CD8-positive, alpha-beta memory T cell (primary cell): ENCODE results near the gene TOMM40. TPM values are rescaled to one million over a fixed set of nuclear protein-coding genes. Genes with fewer than 3 reads are reported as not detected.
A peak's percentile ranks its signal among the peaks of the same experiment; 100 is the strongest.

Source experiments
- CTCF ChIA-PET: fragments of 350-600 bp; sonication (Branson Sonifier 250); formaldehyde crosslinking; loops from one replicate; lab custom pipeline; 2021; ENCODE audit warnings: antibody characterized with exemption; lab: Charles Lee
- POLR2A ChIA-PET: fragments of 350-600 bp; sonication (Branson Sonifier 250); formaldehyde crosslinking; loops from one replicate; lab custom pipeline; 2021; ENCODE audit warnings: antibody characterized with exemption; lab: Charles Lee
- DNase-seq, 5 donors: peaks; one replicate each; pipeline versions ENCODE4 v3.0.0 to v3.0.0-alpha.2; 2020 to 2022; ENCODE audit warnings: mixed read lengths in 1 of 5
- H3K27ac ChIP-seq: one replicate; pipeline ENCODE4 v1.7.0; 2013; ENCODE audit warnings: low read depth, mild to moderate bottlenecking, low read length, moderate library complexity
- H3K27me3 ChIP-seq: 2 replicates; pipeline ENCODE4 v1.7.0; 2013; ENCODE audit warnings: low read length, mild to moderate bottlenecking; ENCODE audit not compliant: insufficient read depth, poor library complexity, severe bottlenecking
- H3K36me3 ChIP-seq: 2 replicates; pipeline ENCODE4 v1.7.0; 2013; ENCODE audit warnings: mild to moderate bottlenecking, low read length, moderate library complexity; ENCODE audit not compliant: insufficient read depth
- H3K4me1 ChIP-seq: 2 replicates; pipeline ENCODE4 v1.7.0; 2013; ENCODE audit warnings: mild to moderate bottlenecking, low read length, moderate library complexity; ENCODE audit not compliant: insufficient read depth
- H3K4me3 ChIP-seq: 2 replicates; pipeline ENCODE4 v1.7.0; 2013; ENCODE audit warnings: mild to moderate bottlenecking, low read length
- H3K9me3 ChIP-seq: 2 replicates; pipeline ENCODE4 v1.7.0; 2013; ENCODE audit warnings: mild to moderate bottlenecking, low read length
- H3K27ac Mint-ChIP-seq, 8 donors: one replicate each; pipeline ENCODE4 v1.8.0; 2020 to 2021; ENCODE audit warnings: mixed read lengths in 8 of 8, mild to moderate bottlenecking in 6 of 8, inconsistent platforms in 3 of 8, moderate library complexity in 3 of 8
- H3K27me3 Mint-ChIP-seq, 2 donors: one replicate each; pipeline ENCODE4 v1.8.0; 2020 to 2021; ENCODE audit warnings: mixed read lengths in 2 of 2, mild to moderate bottlenecking in 1 of 2, moderate library complexity in 1 of 2
- H3K36me3 Mint-ChIP-seq, 3 donors: one replicate each; pipeline ENCODE4 v1.8.0; 2020 to 2021; ENCODE audit warnings: mixed read lengths in 3 of 3, inconsistent platforms in 1 of 3, mild to moderate bottlenecking in 1 of 3
- H3K4me1 Mint-ChIP-seq, 3 donors: one replicate each; pipeline ENCODE4 v1.8.0; 2020 to 2021; ENCODE audit warnings: mixed read lengths in 3 of 3, inconsistent platforms in 1 of 3, mild to moderate bottlenecking in 1 of 3
- H3K4me3 Mint-ChIP-seq, 7 donors: one replicate each; pipeline ENCODE4 v1.8.0; 2020 to 2021; ENCODE audit warnings: mixed read lengths in 7 of 7, mild to moderate bottlenecking in 6 of 7, moderate library complexity in 4 of 7, inconsistent platforms in 2 of 7
- H3K9me3 Mint-ChIP-seq, 5 donors: one replicate each; pipeline ENCODE4 v1.8.0; 2020 to 2022; ENCODE audit warnings: mixed read lengths in 5 of 5, mild to moderate bottlenecking in 3 of 5, moderate library complexity in 2 of 5, inconsistent platforms in 1 of 5
- polyA plus RNA-seq: library from polyadenylated mRNA; unstranded; fragments of 300-500 nt; fragmentation: Illumina TruSeq; gene quantifications from one replicate; pipeline ENCODE4 v1.2.3, GENCODE V29; 2021
- total RNA-seq, 2 experiments: library from RNA; stranded (reverse); gene quantifications; one replicate each; pipeline ENCODE4 v1.2.3, GENCODE V29; 2021

Gene TOMM40
- total and polyA plus RNA-seq, 3 experiments from 2014 or later = 41.4 to 218 (median 211) TPM

DNA sequence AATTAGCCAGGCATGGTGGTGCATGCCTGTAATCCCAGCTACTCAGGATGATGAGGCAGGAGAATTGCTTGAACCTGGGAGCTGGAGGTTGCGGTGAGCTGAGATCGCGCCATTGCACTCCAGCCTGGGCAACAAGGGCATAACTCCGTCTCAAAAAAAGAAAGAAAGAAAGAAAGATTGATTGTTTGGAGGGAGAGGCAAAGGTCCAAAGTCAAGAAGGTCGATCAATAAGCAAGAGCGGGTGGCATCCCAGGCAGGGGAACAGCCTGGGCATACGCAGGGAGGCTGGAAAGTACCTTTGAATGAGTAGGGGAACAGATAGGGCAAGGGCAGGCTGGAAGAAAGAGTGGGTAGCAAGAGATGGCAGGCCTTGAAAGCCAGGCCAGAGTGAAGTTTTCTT lies 39.0 kb downstream of the TOMM40 start:
- peaks cover 10% of the 10 kb centered on the region for H3K27me3 ChIP-seq
- Mint-ChIP-seq H3K36me3 (no peaks in the 10 kb centered on the region), H3K9me3 (no peaks in the 10 kb centered on the region), H3K4me1 (peaks cover 0 to 5% (median 4%) of the 10 kb centered on the region in 3 donors), H3K27me3 (peaks cover 12 to 25% of the 10 kb centered on the region in 2 donors), H3K4me3 (no peak overlapping the region), H3K27ac (no peak overlapping the region)
- H3K4me3 ChIP-seq = no peak overlapping the region
- no peak overlapping the region for H3K27ac ChIP-seq
- no peaks in the 10 kb centered on the region for H3K9me3 ChIP-seq
- H3K4me1 ChIP-seq = no peaks in the 10 kb centered on the region
- no peaks in the 10 kb centered on the region for H3K36me3 ChIP-seq
- DNase-seq = no peak
- POLR2A ChIA-PET = no interaction called here
- CTCF ChIA-PET = no interaction called here

DNA sequence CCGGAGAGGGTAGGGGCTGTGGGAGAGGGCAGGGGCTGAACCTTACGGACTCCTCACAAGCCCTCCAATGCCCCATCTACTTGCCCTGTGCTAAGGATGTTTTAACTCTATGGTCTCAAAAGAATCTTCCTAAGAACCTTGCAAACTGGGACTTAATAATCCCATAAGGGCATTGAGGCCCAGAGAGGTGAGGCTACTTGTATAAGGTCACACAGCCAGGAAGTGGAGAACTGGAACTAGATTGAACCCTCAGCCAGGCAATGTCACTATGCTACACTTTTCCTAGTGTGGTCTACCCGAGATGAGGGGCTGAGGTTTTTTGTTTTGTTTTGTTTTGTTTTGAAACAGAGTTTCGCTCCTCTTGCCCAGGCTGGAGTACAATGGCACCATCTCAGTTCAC lies 40.5 kb downstream of the TOMM40 start:
- H3K4me3 ChIP-seq = no peak overlapping the region
- no peaks in the 10 kb centered on the region for H3K4me1 ChIP-seq
- Mint-ChIP-seq H3K4me3 (no peak overlapping the region), H3K9me3 (no peaks in the 10 kb centered on the region), H3K27me3 (peaks cover 5 to 11% of the 10 kb centered on the region in 2 donors), H3K4me1 (peaks cover 0 to 5% (median 4%) of the 10 kb centered on the region in 3 donors), H3K36me3 (no peaks in the 10 kb centered on the region), H3K27ac (no peak overlapping the region)
- no peaks in the 10 kb centered on the region for H3K9me3 ChIP-seq
- H3K27me3 ChIP-seq = peaks cover 9% of the 10 kb centered on the region
- H3K36me3 ChIP-seq = no peaks in the 10 kb centered on the region
- POLR2A ChIA-PET = no interaction called here
- no peak overlapping the region for H3K27ac ChIP-seq
- CTCF ChIA-PET = no interaction called here
- no peak for DNase-seq

GRCh38 chr19:44939668-44940067 lies 48.6 kb downstream of the TOMM40 start:
- H3K36me3 Mint-ChIP-seq = no peaks in the 10 kb centered on the region
- Histone ChIP-seq H3K4me1 (no peaks in the 10 kb centered on the region), H3K4me3 (no peak overlapping the region), H3K27ac (no peak overlapping the region), H3K36me3 (no peaks in the 10 kb centered on the region), H3K27me3 (no peaks in the 10 kb centered on the region), H3K9me3 (no peaks in the 10 kb centered on the region)
- H3K27me3 Mint-ChIP-seq = peaks cover 2 to 7% of the 10 kb centered on the region in 2 donors
- no peaks in the 10 kb centered on the region for H3K9me3 Mint-ChIP-seq
- no peaks in the 10 kb centered on the region for H3K4me1 Mint-ChIP-seq
- POLR2A ChIA-PET = no interaction called here
- DNase-seq = no peak
- CTCF ChIA-PET = no interaction called here
- H3K27ac Mint-ChIP-seq = no peak overlapping the region
- no peak overlapping the region for H3K4me3 Mint-ChIP-seq

DNA sequence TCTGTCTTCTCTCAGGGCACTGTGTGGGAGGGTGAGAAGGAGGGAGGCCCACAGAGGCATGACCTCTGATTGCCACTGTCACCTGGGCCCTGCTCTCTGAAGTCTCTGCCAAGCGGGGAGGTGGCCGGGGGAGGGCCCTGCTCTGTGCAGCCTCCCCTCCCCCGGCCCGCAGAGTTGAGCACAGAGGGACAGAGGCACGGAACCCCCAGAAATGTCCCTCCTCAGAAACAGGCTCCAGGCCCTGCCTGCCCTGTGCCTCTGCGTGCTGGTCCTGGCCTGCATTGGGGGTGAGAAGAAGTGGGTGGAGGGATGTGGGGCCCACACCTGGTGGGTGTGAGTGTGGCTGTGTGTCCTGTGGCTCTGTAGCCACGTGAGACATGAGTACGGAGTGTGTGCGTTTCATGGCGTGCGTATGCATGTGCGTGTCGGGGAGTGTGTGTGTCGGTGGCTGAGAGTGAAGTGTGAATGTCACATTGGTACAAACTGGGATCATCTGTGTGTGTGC lies 51.1 kb downstream of the TOMM40 start, which contains the start of gene APOC4:
TSS of gene APOC4 (plus strand) at position 171 of the 505 bp plus-strand sequence. CDS start at position 212, 41 bp downstream.
- ChIA-PET POLR2A (no interaction called here), CTCF (no interaction called here)

DNA sequence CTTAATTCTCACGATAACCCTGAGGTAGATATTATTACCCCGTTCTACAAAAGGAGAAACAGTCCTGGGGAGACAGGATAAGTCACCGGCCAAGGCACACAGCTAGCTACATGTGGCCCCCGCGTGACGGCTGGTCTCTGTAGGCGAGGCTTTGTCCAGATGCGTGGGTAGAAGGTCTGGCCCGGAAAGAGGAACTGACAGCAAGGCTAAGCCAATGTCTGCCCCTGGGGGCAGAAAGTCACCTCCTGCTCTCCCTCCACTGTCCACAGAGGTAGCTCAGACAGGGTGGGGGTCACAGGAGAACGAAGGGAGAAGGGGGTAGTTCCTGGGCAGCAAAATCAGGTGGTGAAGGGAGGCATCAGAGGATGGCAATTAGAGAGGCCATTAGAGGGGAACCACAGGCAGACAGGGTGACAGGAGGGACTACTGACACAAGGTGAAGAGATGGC lies 52.8 kb downstream of the TOMM40 start:
- Histone ChIP-seq H3K36me3 (no peaks in the 10 kb centered on the region), H3K27me3 (no peaks in the 10 kb centered on the region), H3K27ac (no peak overlapping the region), H3K4me3 (no peak overlapping the region), H3K9me3 (no peaks in the 10 kb centered on the region), H3K4me1 (no peaks in the 10 kb centered on the region)
- ChIA-PET CTCF (no interaction called here), POLR2A (no interaction called here)
- Mint-ChIP-seq H3K27ac (peak overlapping the region in 1 of 8 donors; percentile 36), H3K9me3 (no peaks in the 10 kb centered on the region), H3K4me3 (no peak overlapping the region), H3K36me3 (peaks cover 0 to 2% (median 0%) of the 10 kb centered on the region in 3 donors), H3K27me3 (peaks cover 2 to 7% of the 10 kb centered on the region in 2 donors), H3K4me1 (no peaks in the 10 kb centered on the region)
- DNase-seq = no peak

More for the DNA sequence above, 51.1 kb downstream of the TOMM40 start, which contains the start of gene APOC4:
- Histone ChIP-seq H3K4me3 (no peak within 1 kb of the TSS), H3K27ac (no peak within 1 kb of the TSS), H3K27me3 (no peaks in the 10 kb centered on the region), H3K36me3 (no peaks in the 10 kb centered on the region), H3K4me1 (no peaks in the 10 kb centered on the region), H3K9me3 (no peaks in the 10 kb centered on the region)
- no peaks in the 10 kb centered on the region for H3K4me1 Mint-ChIP-seq
- H3K36me3 Mint-ChIP-seq = no peaks in the 10 kb centered on the region
- peaks cover 2 to 7% of the 10 kb centered on the region in 2 donors for H3K27me3 Mint-ChIP-seq
- no peak within 1 kb of the TSS for H3K4me3 Mint-ChIP-seq
- DNase-seq = no peak
- H3K9me3 Mint-ChIP-seq = no peaks in the 10 kb centered on the region
- H3K27ac Mint-ChIP-seq = no peak within 1 kb of the TSS

DNA sequence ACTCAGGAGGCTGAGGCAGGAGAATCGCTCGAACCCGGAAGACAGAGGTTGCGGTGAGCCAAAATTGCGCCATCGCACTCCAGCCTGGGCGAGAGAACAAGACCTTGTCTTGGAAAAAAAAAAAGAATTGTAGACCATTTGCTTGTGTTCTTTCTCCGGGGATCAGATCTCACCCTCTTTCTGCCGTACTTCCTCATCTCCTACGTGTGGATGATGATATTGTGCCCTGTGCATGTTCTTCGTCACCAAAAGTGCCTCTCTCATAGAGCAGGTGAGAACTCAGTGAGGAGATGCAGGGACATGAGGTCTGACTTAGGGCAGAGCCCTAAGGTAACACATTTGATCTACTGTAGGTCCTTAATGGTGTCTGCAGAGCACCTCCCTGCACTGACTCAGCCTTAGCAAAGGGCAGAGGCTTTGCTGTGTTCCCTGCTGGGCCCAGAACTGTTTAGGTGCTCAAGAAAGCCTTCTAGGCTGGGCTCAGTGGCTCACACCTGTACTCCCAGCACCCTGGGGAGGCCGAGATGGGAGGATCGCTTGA lies 56.1 kb downstream of the TOMM40 start:
- Mint-ChIP-seq H3K4me1 (peaks cover 2 to 5% (median 4%) of the 10 kb centered on the region in 3 donors), H3K9me3 (no peaks in the 10 kb centered on the region), H3K27ac (no peak overlapping the region), H3K27me3 (peaks cover 2 to 7% of the 10 kb centered on the region in 2 donors), H3K36me3 (peaks cover 0 to 9% (median 2%) of the 10 kb centered on the region in 3 donors), H3K4me3 (no peak overlapping the region)
- DNase-seq = no peak
- Histone ChIP-seq H3K27me3 (no peaks in the 10 kb centered on the region), H3K36me3 (no peaks in the 10 kb centered on the region), H3K9me3 (no peaks in the 10 kb centered on the region), H3K4me1 (no peaks in the 10 kb centered on the region), H3K4me3 (no peak overlapping the region), H3K27ac (no peak overlapping the region)
- ChIA-PET CTCF (no interaction called here), POLR2A (no interaction called here)

DNA sequence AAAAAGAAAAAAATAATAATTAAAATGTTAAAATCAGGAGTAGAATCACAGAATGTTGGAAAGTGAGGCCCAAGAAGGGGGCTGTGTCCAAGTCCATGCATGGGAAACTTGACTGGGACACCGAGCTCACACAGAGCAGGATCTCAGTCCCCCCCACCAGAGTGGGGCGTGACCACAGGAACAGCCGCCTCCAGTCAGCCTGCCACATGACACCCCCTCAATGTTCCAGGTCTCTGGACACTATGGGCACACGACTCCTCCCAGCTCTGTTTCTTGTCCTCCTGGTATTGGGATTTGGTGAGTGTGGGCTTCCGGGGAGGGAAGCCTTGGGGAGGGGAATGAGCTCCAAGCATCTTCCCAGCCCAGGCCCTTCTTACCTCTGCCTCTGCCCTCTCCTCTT lies 57.2 kb downstream of the TOMM40 start:
- H3K4me1 ChIP-seq = no peaks in the 10 kb centered on the region
- POLR2A ChIA-PET = no interaction called here
- no peak for DNase-seq
- Mint-ChIP-seq H3K4me3 (no peak overlapping the region), H3K27ac (no peak overlapping the region), H3K9me3 (no peaks in the 10 kb centered on the region), H3K27me3 (peaks cover 0 to 3% of the 10 kb centered on the region in 2 donors), H3K4me1 (peaks cover 2 to 5% (median 4%) of the 10 kb centered on the region in 3 donors), H3K36me3 (peaks cover 0 to 9% (median 2%) of the 10 kb centered on the region in 3 donors)
- no peaks in the 10 kb centered on the region for H3K27me3 ChIP-seq
- H3K36me3 ChIP-seq = no peaks in the 10 kb centered on the region
- H3K4me3 ChIP-seq = no peak overlapping the region
- no peak overlapping the region for H3K27ac ChIP-seq
- CTCF ChIA-PET = interaction anchor here (0.8 kb wide), 1 partner anchor 95 kb away, joined by 3 read pairs; no protein-coding TSS in a partner anchor
- H3K9me3 ChIP-seq = no peaks in the 10 kb centered on the region

DNA sequence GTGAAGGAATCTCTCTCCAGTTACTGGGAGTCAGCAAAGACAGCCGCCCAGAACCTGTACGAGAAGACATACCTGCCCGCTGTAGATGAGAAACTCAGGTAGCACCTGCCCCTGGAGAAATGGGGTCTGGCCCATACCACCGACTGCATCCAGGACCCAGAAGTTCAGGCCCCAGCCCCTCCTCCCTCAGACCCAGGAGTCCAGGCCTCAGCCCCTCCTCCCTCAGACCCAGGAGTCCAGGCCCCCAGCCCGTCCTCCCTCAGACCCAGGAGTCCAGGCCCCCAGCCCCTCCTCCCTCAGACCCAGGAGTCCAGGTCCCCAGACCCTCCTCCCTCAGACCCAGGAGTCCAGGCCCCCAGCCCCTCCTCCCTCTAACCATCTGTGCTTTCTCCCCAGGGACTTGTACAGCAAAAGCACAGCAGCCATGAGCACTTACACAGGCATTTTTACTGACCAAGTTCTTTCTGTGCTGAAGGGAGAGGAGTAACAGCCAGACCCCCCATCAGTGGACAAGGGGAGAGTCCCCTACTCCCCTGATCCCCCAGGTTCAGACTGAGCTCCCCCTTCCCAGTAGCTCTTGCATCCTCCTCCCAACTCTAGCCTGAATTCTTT lies 57.8 kb downstream of the TOMM40 start:
- H3K4me1 Mint-ChIP-seq = peaks cover 5 to 9% (median 9%) of the 10 kb centered on the region in 3 donors
- peaks cover 0 to 10% (median 2%) of the 10 kb centered on the region in 3 donors for H3K36me3 Mint-ChIP-seq
- no peak overlapping the region for H3K27ac Mint-ChIP-seq
- Histone ChIP-seq H3K27me3 (no peaks in the 10 kb centered on the region), H3K27ac (no peak overlapping the region), H3K4me1 (peaks cover 5% of the 10 kb centered on the region), H3K36me3 (no peaks in the 10 kb centered on the region), H3K9me3 (no peaks in the 10 kb centered on the region), H3K4me3 (no peak overlapping the region)
- no peak for DNase-seq
- POLR2A ChIA-PET = no interaction called here
- peaks cover 0 to 1% of the 10 kb centered on the region in 2 donors for H3K27me3 Mint-ChIP-seq
- H3K9me3 Mint-ChIP-seq = no peaks in the 10 kb centered on the region
- CTCF ChIA-PET = interaction anchor here (0.8 kb wide), 1 partner anchor 96 kb away, joined by 3 read pairs; no protein-coding TSS in a partner anchor
- H3K4me3 Mint-ChIP-seq = no peak overlapping the region
